ENCODE data around the gene MAPK10. TPM values are rescaled to one million over a fixed set of nuclear protein-coding genes. Genes with fewer than 3 reads are reported as not detected.

MAPK10 gene
- total and polyA plus RNA-seq, 2 of the 8 experiments (the other 6 are each of a cell fraction or from before 2014, with no cell fraction given) = 2.5 to 3.1 TPM

DNA sequence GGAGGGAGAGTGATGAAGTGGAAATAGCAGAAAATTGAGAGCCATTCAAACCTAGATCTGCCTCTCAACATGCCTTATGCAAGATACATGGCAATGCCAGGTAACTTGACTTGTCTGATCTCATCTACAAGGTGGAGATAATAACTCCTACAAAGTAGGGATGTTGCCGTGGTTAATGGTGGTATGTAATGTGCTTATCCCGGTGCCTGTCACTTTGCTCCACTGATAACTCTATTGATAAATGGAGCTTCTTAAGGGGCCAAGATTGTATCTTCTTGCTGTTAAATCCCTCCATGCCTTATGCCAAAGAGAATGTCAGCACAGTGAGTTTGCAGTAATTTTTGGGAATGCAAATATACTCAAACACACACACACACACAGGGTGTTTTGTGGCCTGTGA, 355.8 kb downstream of the MAPK10 start (continued):
- TF ChIP-seq CHD1 (IDR thresholded peaks at IDR 0.05; ENCODE audit: low read depth, low read length) (no peak), SIN3A (conservative IDR thresholded peaks at IDR 0.05 in 1 of 2, IDR thresholded peaks at IDR 0.05 in 1 of 2; ENCODE audit: low read depth in 1 of 2, low read length in 2 of 2) (no peak), TBP (IDR thresholded peaks at IDR 0.05; ENCODE audit: low read depth, low read length) (no peak), JUN (IDR thresholded peaks at IDR 0.05; ENCODE audit: low read depth, low read length) (no peak), BACH1 (IDR thresholded peaks at IDR 0.05; ENCODE audit: low read length) (no peak)
- TF ChIP-seq, protein P1, sequence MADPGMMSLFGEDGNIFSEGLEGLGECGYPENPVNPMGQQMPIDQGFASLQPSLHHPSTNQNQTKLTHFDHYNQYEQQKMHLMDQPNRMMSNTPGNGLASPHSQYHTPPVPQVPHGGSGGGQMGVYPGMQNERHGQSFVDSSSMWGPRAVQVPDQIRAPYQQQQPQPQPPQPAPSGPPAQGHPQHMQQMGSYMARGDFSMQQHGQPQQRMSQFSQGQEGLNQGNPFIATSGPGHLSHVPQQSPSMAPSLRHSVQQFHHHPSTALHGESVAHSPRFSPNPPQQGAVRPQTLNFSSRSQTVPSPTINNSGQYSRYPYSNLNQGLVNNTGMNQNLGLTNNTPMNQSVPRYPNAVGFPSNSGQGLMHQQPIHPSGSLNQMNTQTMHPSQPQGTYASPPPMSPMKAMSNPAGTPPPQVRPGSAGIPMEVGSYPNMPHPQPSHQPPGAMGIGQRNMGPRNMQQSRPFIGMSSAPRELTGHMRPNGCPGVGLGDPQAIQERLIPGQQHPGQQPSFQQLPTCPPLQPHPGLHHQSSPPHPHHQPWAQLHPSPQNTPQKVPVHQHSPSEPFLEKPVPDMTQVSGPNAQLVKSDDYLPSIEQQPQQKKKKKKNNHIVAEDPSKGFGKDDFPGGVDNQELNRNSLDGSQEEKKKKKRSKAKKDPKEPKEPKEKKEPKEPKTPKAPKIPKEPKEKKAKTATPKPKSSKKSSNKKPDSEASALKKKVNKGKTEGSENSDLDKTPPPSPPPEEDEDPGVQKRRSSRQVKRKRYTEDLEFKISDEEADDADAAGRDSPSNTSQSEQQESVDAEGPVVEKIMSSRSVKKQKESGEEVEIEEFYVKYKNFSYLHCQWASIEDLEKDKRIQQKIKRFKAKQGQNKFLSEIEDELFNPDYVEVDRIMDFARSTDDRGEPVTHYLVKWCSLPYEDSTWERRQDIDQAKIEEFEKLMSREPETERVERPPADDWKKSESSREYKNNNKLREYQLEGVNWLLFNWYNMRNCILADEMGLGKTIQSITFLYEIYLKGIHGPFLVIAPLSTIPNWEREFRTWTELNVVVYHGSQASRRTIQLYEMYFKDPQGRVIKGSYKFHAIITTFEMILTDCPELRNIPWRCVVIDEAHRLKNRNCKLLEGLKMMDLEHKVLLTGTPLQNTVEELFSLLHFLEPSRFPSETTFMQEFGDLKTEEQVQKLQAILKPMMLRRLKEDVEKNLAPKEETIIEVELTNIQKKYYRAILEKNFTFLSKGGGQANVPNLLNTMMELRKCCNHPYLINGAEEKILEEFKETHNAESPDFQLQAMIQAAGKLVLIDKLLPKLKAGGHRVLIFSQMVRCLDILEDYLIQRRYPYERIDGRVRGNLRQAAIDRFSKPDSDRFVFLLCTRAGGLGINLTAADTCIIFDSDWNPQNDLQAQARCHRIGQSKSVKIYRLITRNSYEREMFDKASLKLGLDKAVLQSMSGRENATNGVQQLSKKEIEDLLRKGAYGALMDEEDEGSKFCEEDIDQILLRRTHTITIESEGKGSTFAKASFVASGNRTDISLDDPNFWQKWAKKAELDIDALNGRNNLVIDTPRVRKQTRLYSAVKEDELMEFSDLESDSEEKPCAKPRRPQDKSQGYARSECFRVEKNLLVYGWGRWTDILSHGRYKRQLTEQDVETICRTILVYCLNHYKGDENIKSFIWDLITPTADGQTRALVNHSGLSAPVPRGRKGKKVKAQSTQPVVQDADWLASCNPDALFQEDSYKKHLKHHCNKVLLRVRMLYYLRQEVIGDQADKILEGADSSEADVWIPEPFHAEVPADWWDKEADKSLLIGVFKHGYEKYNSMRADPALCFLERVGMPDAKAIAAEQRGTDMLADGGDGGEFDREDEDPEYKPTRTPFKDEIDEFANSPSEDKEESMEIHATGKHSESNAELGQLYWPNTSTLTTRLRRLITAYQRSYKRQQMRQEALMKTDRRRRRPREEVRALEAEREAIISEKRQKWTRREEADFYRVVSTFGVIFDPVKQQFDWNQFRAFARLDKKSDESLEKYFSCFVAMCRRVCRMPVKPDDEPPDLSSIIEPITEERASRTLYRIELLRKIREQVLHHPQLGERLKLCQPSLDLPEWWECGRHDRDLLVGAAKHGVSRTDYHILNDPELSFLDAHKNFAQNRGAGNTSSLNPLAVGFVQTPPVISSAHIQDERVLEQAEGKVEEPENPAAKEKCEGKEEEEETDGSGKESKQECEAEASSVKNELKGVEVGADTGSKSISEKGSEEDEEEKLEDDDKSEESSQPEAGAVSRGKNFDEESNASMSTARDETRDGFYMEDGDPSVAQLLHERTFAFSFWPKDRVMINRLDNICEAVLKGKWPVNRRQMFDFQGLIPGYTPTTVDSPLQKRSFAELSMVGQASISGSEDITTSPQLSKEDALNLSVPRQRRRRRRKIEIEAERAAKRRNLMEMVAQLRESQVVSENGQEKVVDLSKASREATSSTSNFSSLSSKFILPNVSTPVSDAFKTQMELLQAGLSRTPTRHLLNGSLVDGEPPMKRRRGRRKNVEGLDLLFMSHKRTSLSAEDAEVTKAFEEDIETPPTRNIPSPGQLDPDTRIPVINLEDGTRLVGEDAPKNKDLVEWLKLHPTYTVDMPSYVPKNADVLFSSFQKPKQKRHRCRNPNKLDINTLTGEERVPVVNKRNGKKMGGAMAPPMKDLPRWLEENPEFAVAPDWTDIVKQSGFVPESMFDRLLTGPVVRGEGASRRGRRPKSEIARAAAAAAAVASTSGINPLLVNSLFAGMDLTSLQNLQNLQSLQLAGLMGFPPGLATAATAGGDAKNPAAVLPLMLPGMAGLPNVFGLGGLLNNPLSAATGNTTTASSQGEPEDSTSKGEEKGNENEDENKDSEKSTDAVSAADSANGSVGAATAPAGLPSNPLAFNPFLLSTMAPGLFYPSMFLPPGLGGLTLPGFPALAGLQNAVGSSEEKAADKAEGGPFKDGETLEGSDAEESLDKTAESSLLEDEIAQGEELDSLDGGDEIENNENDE (IDR thresholded peaks at IDR 0.05; ENCODE audit: insufficient replicate concordance, low read length) = no peak
- TF ChIP-seq, protein P2, sequence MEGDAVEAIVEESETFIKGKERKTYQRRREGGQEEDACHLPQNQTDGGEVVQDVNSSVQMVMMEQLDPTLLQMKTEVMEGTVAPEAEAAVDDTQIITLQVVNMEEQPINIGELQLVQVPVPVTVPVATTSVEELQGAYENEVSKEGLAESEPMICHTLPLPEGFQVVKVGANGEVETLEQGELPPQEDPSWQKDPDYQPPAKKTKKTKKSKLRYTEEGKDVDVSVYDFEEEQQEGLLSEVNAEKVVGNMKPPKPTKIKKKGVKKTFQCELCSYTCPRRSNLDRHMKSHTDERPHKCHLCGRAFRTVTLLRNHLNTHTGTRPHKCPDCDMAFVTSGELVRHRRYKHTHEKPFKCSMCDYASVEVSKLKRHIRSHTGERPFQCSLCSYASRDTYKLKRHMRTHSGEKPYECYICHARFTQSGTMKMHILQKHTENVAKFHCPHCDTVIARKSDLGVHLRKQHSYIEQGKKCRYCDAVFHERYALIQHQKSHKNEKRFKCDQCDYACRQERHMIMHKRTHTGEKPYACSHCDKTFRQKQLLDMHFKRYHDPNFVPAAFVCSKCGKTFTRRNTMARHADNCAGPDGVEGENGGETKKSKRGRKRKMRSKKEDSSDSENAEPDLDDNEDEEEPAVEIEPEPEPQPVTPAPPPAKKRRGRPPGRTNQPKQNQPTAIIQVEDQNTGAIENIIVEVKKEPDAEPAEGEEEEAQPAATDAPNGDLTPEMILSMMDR (IDR thresholded peaks at IDR 0.05; ENCODE audit: control extremely low read depth in 1 of 3, insufficient read depth in 1 of 3, low read depth in 1 of 3, low read length in 3 of 3) = no peak
